ENCODE data around the gene KRT4.

Gene KRT4

DNA sequence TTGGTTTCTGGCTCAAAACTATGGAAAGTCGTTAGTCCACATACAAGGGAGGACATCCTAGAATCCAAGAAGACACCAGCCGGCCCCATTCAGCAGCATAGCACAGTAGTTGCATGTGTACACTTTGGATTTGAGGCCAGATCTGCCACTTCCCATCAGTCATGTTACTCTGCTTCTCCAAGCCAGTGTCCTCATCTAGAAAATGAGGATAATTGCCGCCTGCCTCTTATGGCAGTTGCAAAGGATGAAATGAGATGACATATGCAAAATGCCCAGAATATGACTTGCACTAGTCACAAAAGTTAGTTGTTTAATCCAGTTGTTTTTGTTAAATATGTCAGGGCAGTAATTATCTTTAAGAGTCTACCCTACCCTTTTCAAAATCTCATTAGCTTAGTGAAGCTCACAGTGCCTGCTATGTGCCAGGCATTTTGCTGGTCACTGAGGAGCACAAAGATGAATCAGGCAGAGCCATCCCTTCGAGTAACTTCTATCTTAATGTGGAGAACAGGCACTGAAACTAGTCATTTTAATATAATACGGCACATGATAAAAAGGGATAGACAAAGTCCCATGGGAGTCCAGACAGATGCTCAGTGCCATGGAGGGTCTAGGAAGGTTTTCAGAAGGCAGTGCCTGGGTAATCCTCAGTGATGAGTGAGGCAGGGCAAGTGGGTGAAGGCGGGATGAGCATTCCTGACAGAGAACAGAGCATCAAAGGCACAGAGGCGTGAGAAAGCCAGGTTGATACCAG lies 30.2 kb downstream of the KRT4 start:
- Histone ChIP-seq H3K36me3 (ENCODE audit: control insufficient read depth in 4 of 4, insufficient read depth in 4 of 4, low read length in 3 of 4) (no peaks in the 10 kb centered on the region), H3K4me1 (ENCODE audit: control extremely low read depth in 1 of 4, control insufficient read depth in 4 of 4, insufficient read depth in 4 of 4, low read length in 3 of 4) (no peaks in the 10 kb centered on the region), H3K27ac (ENCODE audit: insufficient read depth in 1 of 2, low read depth in 1 of 2, low read length in 2 of 2, poor library complexity in 1 of 2, severe bottlenecking in 2 of 2) (no peak overlapping the region), H3K9me3 (ENCODE audit: control extremely low read depth in 1 of 5, control insufficient read depth in 4 of 5, insufficient read depth in 2 of 5, low read depth in 1 of 5, low read length in 4 of 5) (no peaks in the 10 kb centered on the region), H3K4me3 (ENCODE audit: control insufficient read depth in 1 of 7, extremely low read depth in 1 of 7, insufficient read depth in 4 of 7, low read depth in 2 of 7, low read length in 6 of 7) (no peak overlapping the region), H3K27me3 (replicated peaks in 2 of 5; ENCODE audit: control insufficient read depth in 4 of 5, insufficient read depth in 5 of 5, low read length in 4 of 5) (peaks cover 0 to 26% (median 10%) of the 10 kb centered on the region in 5 experiments)
- no peak for DNase-seq
- ChIA-PET CTCF (no interaction called here), POLR2A (no interaction called here)
- 92% methylated on average over 5 of the region's 7 CpGs for WGBS (ENCODE audit: insufficient coverage)

DNA sequence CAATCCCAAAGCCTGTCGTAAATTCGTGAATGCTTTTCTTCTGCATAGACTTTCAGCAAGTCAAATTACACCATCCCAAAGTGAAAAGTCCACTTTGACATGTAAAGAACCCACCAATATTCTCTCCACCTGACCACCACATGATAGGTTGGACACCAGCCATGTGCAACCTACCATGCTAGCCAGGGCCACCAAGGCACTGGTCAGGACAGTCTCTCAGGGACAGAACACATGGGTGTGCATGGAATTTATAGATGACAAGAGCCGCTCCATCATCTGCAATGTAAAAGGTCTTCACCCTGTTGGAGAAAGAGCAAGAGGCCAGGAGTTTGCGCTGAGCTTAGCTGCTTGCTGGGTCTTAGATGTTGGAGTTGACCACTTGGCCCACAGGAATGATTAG lies 31.4 kb downstream of the KRT4 start:
- no peak overlapping the region for H3K27ac ChIP-seq (ENCODE audit: insufficient read depth in 1 of 2, low read depth in 1 of 2, low read length in 2 of 2, poor library complexity in 1 of 2, severe bottlenecking in 2 of 2)
- 97% methylated on average over 3 of the region's 4 CpGs for WGBS (ENCODE audit: insufficient coverage)
- H3K4me1 ChIP-seq (ENCODE audit: control extremely low read depth in 1 of 4, control insufficient read depth in 4 of 4, insufficient read depth in 4 of 4, low read length in 3 of 4) = no peaks in the 10 kb centered on the region
- no peaks in the 10 kb centered on the region for H3K36me3 ChIP-seq (ENCODE audit: control insufficient read depth in 4 of 4, insufficient read depth in 4 of 4, low read length in 3 of 4)
- no peaks in the 10 kb centered on the region for H3K9me3 ChIP-seq (ENCODE audit: control extremely low read depth in 1 of 5, control insufficient read depth in 4 of 5, insufficient read depth in 2 of 5, low read depth in 1 of 5, low read length in 4 of 5)
- POLR2A ChIA-PET = no interaction called here
- peaks cover 0 to 20% (median 14%) of the 10 kb centered on the region in 5 experiments for H3K27me3 ChIP-seq (replicated peaks in 2 of 5; ENCODE audit: control insufficient read depth in 4 of 5, insufficient read depth in 5 of 5, low read length in 4 of 5)
- CTCF ChIA-PET = interaction anchor here (1.4 kb wide), 1 partner anchor 10 kb away, joined by 4 read pairs; no protein-coding TSS in a partner anchor
- no peak overlapping the region for H3K4me3 ChIP-seq (ENCODE audit: control insufficient read depth in 1 of 7, extremely low read depth in 1 of 7, insufficient read depth in 4 of 7, low read depth in 2 of 7, low read length in 6 of 7)
- DNase-seq = no peak

- POLR2A ChIA-PET = no interaction called here
- H3K9me3 ChIP-seq (ENCODE audit: control extremely low read depth in 1 of 5, control insufficient read depth in 4 of 5, insufficient read depth in 2 of 5, low read depth in 1 of 5, low read length in 4 of 5) = no peaks in the 10 kb centered on the region
- H3K27me3 ChIP-seq (replicated peaks in 2 of 5; ENCODE audit: control insufficient read depth in 4 of 5, insufficient read depth in 5 of 5, low read length in 4 of 5) = peaks cover 0 to 20% (median 6%) of the 10 kb centered on the region in 5 experiments
Observed at GRCh38 chr12:52781399-52782082, 32.4 kb downstream of the KRT4 start.

GRCh38 chr12:52779914-52780313 lies 34.0 kb downstream of the KRT4 start:
- no peaks in the 10 kb centered on the region for H3K36me3 ChIP-seq (ENCODE audit: control insufficient read depth in 4 of 4, insufficient read depth in 4 of 4, low read length in 3 of 4)
- POLR2A ChIA-PET = no interaction called here
- 96% methylated on average over 6 of the region's 6 CpGs for WGBS (ENCODE audit: insufficient coverage)
- CTCF ChIA-PET = no interaction called here
- peaks cover 0 to 17% (median 6%) of the 10 kb centered on the region in 5 experiments for H3K27me3 ChIP-seq (replicated peaks in 2 of 5; ENCODE audit: control insufficient read depth in 4 of 5, insufficient read depth in 5 of 5, low read length in 4 of 5)
- H3K4me3 ChIP-seq (ENCODE audit: control insufficient read depth in 1 of 7, extremely low read depth in 1 of 7, insufficient read depth in 4 of 7, low read depth in 2 of 7, low read length in 6 of 7) = no peak overlapping the region
- DNase-seq = no peak
- no peak overlapping the region for H3K27ac ChIP-seq (ENCODE audit: insufficient read depth in 1 of 2, low read depth in 1 of 2, low read length in 2 of 2, poor library complexity in 1 of 2, severe bottlenecking in 2 of 2)
- H3K9me3 ChIP-seq (ENCODE audit: control extremely low read depth in 1 of 5, control insufficient read depth in 4 of 5, insufficient read depth in 2 of 5, low read depth in 1 of 5, low read length in 4 of 5) = no peaks in the 10 kb centered on the region
- H3K4me1 ChIP-seq (ENCODE audit: control extremely low read depth in 1 of 4, control insufficient read depth in 4 of 4, insufficient read depth in 4 of 4, low read length in 3 of 4) = no peaks in the 10 kb centered on the region

More at GRCh38 chr12:52781399-52782082, 32.4 kb downstream of the KRT4 start:
- no peak for DNase-seq
- no peaks in the 10 kb centered on the region for H3K4me1 ChIP-seq (ENCODE audit: control extremely low read depth in 1 of 4, control insufficient read depth in 4 of 4, insufficient read depth in 4 of 4, low read length in 3 of 4)
- H3K27ac ChIP-seq (ENCODE audit: insufficient read depth in 1 of 2, low read depth in 1 of 2, low read length in 2 of 2, poor library complexity in 1 of 2, severe bottlenecking in 2 of 2) = no peak overlapping the region
- H3K4me3 ChIP-seq (ENCODE audit: control insufficient read depth in 1 of 7, extremely low read depth in 1 of 7, insufficient read depth in 4 of 7, low read depth in 2 of 7, low read length in 6 of 7) = no peak overlapping the region
- WGBS (ENCODE audit: insufficient coverage) = 87% methylated on average over 4 of the region's 4 CpGs
- CTCF ChIA-PET = interaction anchor here (0.5 to 1.4 kb wide), 2 partner anchors 9 to 205 kb away, joined by 4 read pairs; no protein-coding TSS in a partner anchor
- no peaks in the 10 kb centered on the region for H3K36me3 ChIP-seq (ENCODE audit: control insufficient read depth in 4 of 4, insufficient read depth in 4 of 4, low read length in 3 of 4)

DNA sequence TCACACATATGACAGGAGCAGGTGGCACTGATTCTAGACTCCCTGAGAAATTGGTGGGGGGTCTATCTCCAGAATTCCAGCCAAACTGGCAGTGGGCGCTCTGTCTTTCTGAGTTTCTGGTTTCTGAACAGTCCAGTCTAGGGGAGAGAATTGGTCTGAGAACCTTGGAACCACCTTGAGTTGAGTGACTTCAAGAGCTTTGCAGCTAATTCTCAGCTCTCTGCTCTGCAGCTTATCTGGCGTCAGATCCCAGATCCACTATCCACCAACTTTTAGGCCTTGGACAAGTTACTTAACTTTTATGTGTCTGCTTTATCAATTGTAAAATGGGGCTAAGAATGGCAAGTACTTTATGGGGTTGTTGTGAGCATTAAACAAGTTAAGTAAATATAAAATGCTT lies 35.1 kb downstream of the KRT4 start:
- H3K36me3 ChIP-seq (ENCODE audit: control insufficient read depth in 4 of 4, insufficient read depth in 4 of 4, low read length in 3 of 4) = no peaks in the 10 kb centered on the region
- no peaks in the 10 kb centered on the region for H3K4me1 ChIP-seq (ENCODE audit: control extremely low read depth in 1 of 4, control insufficient read depth in 4 of 4, insufficient read depth in 4 of 4, low read length in 3 of 4)
- ChIA-PET POLR2A (no interaction called here), CTCF (interaction anchor here (1.0 to 2.2 kb wide), 4 partner anchors 15 to 112 kb away, joined by 3 to 9 read pairs (median 3); partner anchors contain the start of gene KRT3)
- 100% methylated on average over 2 of the region's 2 CpGs for WGBS (ENCODE audit: insufficient coverage)
- no peak for DNase-seq
- no peak overlapping the region for H3K27ac ChIP-seq (ENCODE audit: insufficient read depth in 1 of 2, low read depth in 1 of 2, low read length in 2 of 2, poor library complexity in 1 of 2, severe bottlenecking in 2 of 2)
- H3K4me3 ChIP-seq (ENCODE audit: control insufficient read depth in 1 of 7, extremely low read depth in 1 of 7, insufficient read depth in 4 of 7, low read depth in 2 of 7, low read length in 6 of 7) = no peak overlapping the region
- H3K9me3 ChIP-seq (ENCODE audit: control extremely low read depth in 1 of 5, control insufficient read depth in 4 of 5, insufficient read depth in 2 of 5, low read depth in 1 of 5, low read length in 4 of 5) = no peaks in the 10 kb centered on the region
- H3K27me3 ChIP-seq (replicated peaks in 2 of 5; ENCODE audit: control insufficient read depth in 4 of 5, insufficient read depth in 5 of 5, low read length in 4 of 5) = peaks cover 0 to 11% (median 6%) of the 10 kb centered on the region in 5 experiments

- Histone ChIP-seq H3K27ac (ENCODE audit: insufficient read depth in 1 of 2, low read depth in 1 of 2, low read length in 2 of 2, poor library complexity in 1 of 2, severe bottlenecking in 2 of 2) (no peak overlapping the region), H3K4me3 (ENCODE audit: control insufficient read depth in 1 of 7, extremely low read depth in 1 of 7, insufficient read depth in 4 of 7, low read depth in 2 of 7, low read length in 6 of 7) (no peak overlapping the region), H3K27me3 (replicated peaks in 2 of 5; ENCODE audit: control insufficient read depth in 4 of 5, insufficient read depth in 5 of 5, low read length in 4 of 5) (peaks cover 0 to 10% (median 6%) of the 10 kb centered on the region in 5 experiments), H3K36me3 (ENCODE audit: control insufficient read depth in 4 of 4, insufficient read depth in 4 of 4, low read length in 3 of 4) (no peaks in the 10 kb centered on the region), H3K4me1 (ENCODE audit: control extremely low read depth in 1 of 4, control insufficient read depth in 4 of 4, insufficient read depth in 4 of 4, low read length in 3 of 4) (no peaks in the 10 kb centered on the region), H3K9me3 (ENCODE audit: control extremely low read depth in 1 of 5, control insufficient read depth in 4 of 5, insufficient read depth in 2 of 5, low read depth in 1 of 5, low read length in 4 of 5) (no peaks in the 10 kb centered on the region)
- POLR2A ChIA-PET = no interaction called here
- DNase-seq = no peak
- CTCF ChIA-PET = interaction anchor here (1.0 to 2.2 kb wide), 4 partner anchors 13 to 111 kb away, joined by 3 to 9 read pairs (median 4); partner anchors contain the start of gene KRT3
- 92% methylated on average over 4 of the region's 4 CpGs for WGBS (ENCODE audit: insufficient coverage)
Observed at GRCh38 chr12:52777566-52777965, 36.4 kb downstream of the KRT4 start.

DNA sequence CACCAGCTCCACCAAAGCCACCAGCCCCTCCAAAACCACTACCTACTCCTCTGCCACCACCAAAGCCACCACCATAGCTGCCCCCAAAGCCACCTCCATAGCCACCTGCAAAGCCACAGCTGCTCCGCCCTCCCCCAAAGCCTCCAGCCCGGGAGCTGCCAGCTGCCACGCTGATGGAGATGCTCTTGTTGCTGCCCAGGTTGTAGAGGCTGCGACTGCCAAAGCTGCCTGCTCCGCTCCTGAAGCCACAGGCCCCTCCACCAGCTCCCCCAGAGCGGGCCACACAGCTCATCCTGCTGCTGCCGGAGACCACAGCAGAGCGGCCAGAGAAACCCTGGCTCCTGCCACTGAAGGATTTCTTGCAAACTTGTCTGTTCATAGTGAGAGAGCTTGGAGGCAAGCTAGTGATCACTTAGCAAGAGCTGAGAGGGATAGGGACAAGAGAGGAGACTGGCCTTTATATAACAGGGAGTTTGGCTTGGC lies 37.0 kb downstream of the KRT4 start, which contains the start of gene KRT76:
KRT76 (minus strand) TSS at position 433 of the 483 bp plus-strand sequence; CDS start at position 379, 54 bp downstream.
- Histone ChIP-seq H3K27ac (ENCODE audit: insufficient read depth in 1 of 2, low read depth in 1 of 2, low read length in 2 of 2, poor library complexity in 1 of 2, severe bottlenecking in 2 of 2) (no peak within 1 kb of the TSS), H3K4me1 (ENCODE audit: control extremely low read depth in 1 of 4, control insufficient read depth in 4 of 4, insufficient read depth in 4 of 4, low read length in 3 of 4) (no peaks in the 10 kb centered on the region), H3K27me3 (replicated peaks in 2 of 5; ENCODE audit: control insufficient read depth in 4 of 5, insufficient read depth in 5 of 5, low read length in 4 of 5) (peaks cover 0 to 10% (median 6%) of the 10 kb centered on the region in 5 experiments), H3K9me3 (ENCODE audit: control extremely low read depth in 1 of 5, control insufficient read depth in 4 of 5, insufficient read depth in 2 of 5, low read depth in 1 of 5, low read length in 4 of 5) (no peaks in the 10 kb centered on the region), H3K36me3 (ENCODE audit: control insufficient read depth in 4 of 4, insufficient read depth in 4 of 4, low read length in 3 of 4) (no peaks in the 10 kb centered on the region), H3K4me3 (ENCODE audit: control insufficient read depth in 1 of 7, extremely low read depth in 1 of 7, insufficient read depth in 4 of 7, low read depth in 2 of 7, low read length in 6 of 7) (no peak within 1 kb of the TSS)
- no peak for DNase-seq
- ChIA-PET POLR2A (interaction anchor here (0.6 kb wide), 1 partner anchor 371 kb away, joined by 3 read pairs; the partner anchor contains the start of gene KRT82), CTCF (interaction anchor here (2.2 kb wide), 2 partner anchors 18 to 93 kb away, joined by 4 to 9 read pairs; partner anchors contain the start of gene KRT3)
- 98% methylated on average over 7 of the region's 8 CpGs for WGBS (ENCODE audit: insufficient coverage)
